H1 (cell line): ENCODE data around the gene HDAC7. TPM values are rescaled to one million over a fixed set of nuclear protein-coding genes. Genes with fewer than 3 reads are reported as not detected.

ENCODE experiments used
- KDM5A ChIP-seq: fragments of 200-600 bp; IDR thresholded peaks from 2 replicates; pipeline ENCODE4 v1.7.1; 2012; ENCODE audit warnings: mild to moderate bottlenecking, low read length, inconsistent platforms, mixed read lengths
- MAFK ChIP-seq: IDR thresholded peaks from 2 replicates; pipeline ENCODE4 v1.6.1; 2012; ENCODE audit warnings: low read depth, mild to moderate bottlenecking, improper control_type of control experiment, low read length
- polyA plus RNA-seq, 7 experiments: library from polyadenylated mRNA; depleted of rRNA in 3 of 7; stranded (reverse) in 5 of 7; unstranded in 2 of 7; fragments of >200 nt in 5 of 7; fragments of 200-250 nt in 2 of 7; gene quantifications; 1 replicate in 5 of 7; 2 replicates in 1 of 7; 4 replicates in 1 of 7; pipeline versions ENCODE4 v1.2.1 to v1.2.3, GENCODE V29; 2011 to 2013; ENCODE audit warnings: missing spikeins in 2 of 7, mixed read lengths in 2 of 7
- total RNA-seq: library from RNA; stranded (reverse); fragmentation: NEBNext Ultra II Directional; extraction: Animal tissue kit (Norgen Biotek cat#: 25700); gene quantifications from 2 replicates; pipeline ENCODE4 v1.2.1, GENCODE V29; 2021

Gene HDAC7
- total and polyA plus RNA-seq, 2 of the 8 experiments (the other 6 are each of a cell fraction or from before 2014, with no cell fraction given), result 25.5 to 84.9 TPM

- TF ChIP-seq MAFK (no peak), KDM5A (no peak)
- TF ChIP-seq, all 59 proteins: peak for 10
Measured at GRCh38 chr12:47779301-47779942, 40.3 kb downstream of the HDAC7 start (continued).
